GM23248 (cell line): ENCODE results near the gene DLG1. TPM values are rescaled to one million over a fixed set of nuclear protein-coding genes. Genes with fewer than 3 reads are reported as not detected.

Source experiments
- DNase-seq: peaks from one replicate; pipeline ENCODE4 v3.0.0-alpha.2; 2015
- H2AFZ ChIP-seq: fragments of 200-600 bp; sonication (generic); 2 replicates; pipeline ENCODE4 v1.6.1; 2016; ENCODE audit warnings: antibody characterized with exemption
- H3F3A ChIP-seq: fragments of 200-600 bp; sonication (generic); 2 replicates; pipeline ENCODE4 v1.6.1; 2016; ENCODE audit warnings: mild to moderate bottlenecking, antibody characterized with exemption, mixed run types; ENCODE audit not compliant: insufficient read depth
- H3K27ac ChIP-seq: fragments of 200-600 bp; sonication (generic); 2 replicates; pipeline ENCODE4 v1.5.1; 2016; ENCODE audit warnings: mild to moderate bottlenecking
- H3K27me3 ChIP-seq: fragments of 200-600 bp; sonication (generic); replicated peaks from 2 replicates; pipeline ENCODE4 v1.6.1; 2016; ENCODE audit warnings: mild to moderate bottlenecking; ENCODE audit not compliant: insufficient read depth
- H3K36me3 ChIP-seq: fragments of 200-600 bp; sonication (generic); 2 replicates; pipeline ENCODE4 v1.6.1; 2016; ENCODE audit warnings: low read depth, mild to moderate bottlenecking
- H3K4me1 ChIP-seq: fragments of 200-600 bp; sonication (generic); 2 replicates; pipeline ENCODE4 v1.6.1; 2016; ENCODE audit warnings: mild to moderate bottlenecking; ENCODE audit not compliant: insufficient read depth
- H3K4me2 ChIP-seq: fragments of 200-600 bp; sonication (generic); one replicate; pipeline ENCODE4 v1.6.1; 2016; ENCODE audit warnings: mild to moderate bottlenecking; ENCODE audit not compliant: unreplicated experiment
- H3K4me3 ChIP-seq: fragments of 200-600 bp; sonication (generic); 2 replicates; pipeline ENCODE4 v1.5.1; 2016; ENCODE audit warnings: mild to moderate bottlenecking
- H3K79me2 ChIP-seq: fragments of 200-600 bp; sonication (generic); 2 replicates; pipeline ENCODE4 v1.6.1; 2016; ENCODE audit warnings: mild to moderate bottlenecking; ENCODE audit not compliant: insufficient read depth
- H3K9ac ChIP-seq: fragments of 200-600 bp; sonication (generic); 2 replicates; pipeline ENCODE4 v1.6.1; 2016; ENCODE audit warnings: mild to moderate bottlenecking
- H3K9me2 ChIP-seq: fragments of 200-600 bp; sonication (generic); 2 replicates; pipeline ENCODE4 v1.6.1; 2016; ENCODE audit warnings: mixed run types, mild to moderate bottlenecking, moderate library complexity; ENCODE audit not compliant: insufficient read depth
- H3K9me3 ChIP-seq: fragments of 200-600 bp; sonication (generic); one replicate; pipeline ENCODE4 v1.6.1; 2017; ENCODE audit warnings: low read depth
- H4K20me1 ChIP-seq: fragments of 200-600 bp; sonication (generic); 2 replicates; pipeline ENCODE4 v1.6.0; 2016; ENCODE audit not compliant: insufficient read depth
- EZH2 ChIP-seq: fragments of 200-600 bp; sonication (generic); IDR thresholded peaks from 2 replicates; pipeline ENCODE4 v1.6.1; 2018; ENCODE audit warnings: antibody characterized with exemption, mild to moderate bottlenecking; ENCODE audit not compliant: insufficient read depth, poor library complexity, severe bottlenecking
- EZH2phosphoT487 ChIP-seq: fragments of 200-600 bp; sonication (generic); IDR thresholded peaks from 2 replicates; pipeline ENCODE4 v1.6.1; 2018; ENCODE audit warnings: antibody characterized with exemption, moderate library complexity, mild to moderate bottlenecking, low read depth; ENCODE audit not compliant: insufficient read depth
- WGBS, 2 experiments: methylation state at CpG; one replicate each; pipeline ENCODE4 v1.1.6; 2015 to 2017; ENCODE audit warnings: low lambda C conversion rate in 2 of 2, low coverage in 1 of 2; ENCODE audit errors: missing lambda C conversion rate in 2 of 2; 5-methylcytosine and 5-hydroxymethylcytosine counted together
- in situ Hi-C: fragments of 300-500 bp; cut with MboI; formaldehyde crosslinking; loops from 2 replicates; pipeline ENCODE4 v1.15.0; 2020
- microRNA-seq: library from miRNA; unstranded; fragments of <30 nt; microRNA quantifications from one replicate; pipeline ENCODE4, GENCODE V29; 2016; ENCODE audit warnings: borderline number of aligned reads
- polyA plus RNA-seq: library from polyadenylated mRNA; unstranded; fragments of >200 nt; fragmentation: Nextera tagmentation; extraction: Ambion mirVana; gene quantifications from 2 replicates; pipeline ENCODE4 v1.2.1, GENCODE V29; 2016
- small RNA-seq: library from RNA; depleted of rRNA; stranded (forward); fragments of <200 nt; gene quantifications from one replicate; pipeline ENCODE3, GENCODE V24; 2014; ENCODE audit warnings: low read depth, low replicate concordance
- total RNA-seq: library from RNA; depleted of rRNA; stranded (reverse); fragments of >200 nt; shearing (Covaris generic); gene quantifications from 2 replicates; pipeline ENCODE4 v1.2.3, GENCODE V29; 2014

The DLG1 gene
- total and polyA plus RNA-seq, 2 experiments from 2014 or later, result 23.2 to 45.9 TPM

- Histone ChIP-seq H3K4me3 (no peak overlapping the region), H3F3A (no peaks in the 10 kb centered on the region), H2AFZ (no peak overlapping the region), H4K20me1 (no peaks in the 10 kb centered on the region), H3K36me3 (no peaks in the 10 kb centered on the region), H3K27me3 (no peaks in the 10 kb centered on the region), H3K9ac (no peak overlapping the region), H3K9me3 (no peaks in the 10 kb centered on the region), H3K9me2 (no peaks in the 10 kb centered on the region), H3K4me2 (no peak overlapping the region), H3K27ac (no peak overlapping the region), H3K79me2 (no peaks in the 10 kb centered on the region), H3K4me1 (peaks cover 4% of the 10 kb centered on the region; the same call in 1 of the 2 replicates)
- no peak for DNase-seq
- WGBS, 2 experiments, result 62% methylated on average over 15 to 16 of the region's 16 CpGs
- in situ Hi-C loops, result loop anchor here (25.0 kb wide), 1 partner anchor 193 kb away; no protein-coding TSS in a partner anchor
- TF ChIP-seq EZH2 (no peak), EZH2phosphoT487 (no peak)
These were observed 304.4 kb downstream of the DLG1 start for GRCh38 chr3:196994056-196994455.

Small RNAs within 50 kb of the gene (microRNA-seq; reads per million reads assigned to microRNA genes)
- not detected for gene MIR4797

Small RNAs within 50 kb of the gene (small RNA-seq; reads per million reads assigned to genes)
- not detected for gene MIR4797
